Astrocyte of the cerebellum (primary cell): ENCODE data around the gene SPAM1.
"Not testable (repeated sequence)": the region's sequence is repeated elsewhere in the genome, so short reads cannot be mapped to it uniquely, and the experiment has no call there.

Source experiments
- DNase-seq: peaks from one replicate; pipeline ENCODE4 v3.0.0-alpha.2; 2011; ENCODE audit warnings: low read depth
- H3K4me3 ChIP-seq: 2 replicates; pipeline ENCODE4 v1.5.1; 2011; ENCODE audit warnings: mild to moderate bottlenecking, low read depth, low read length, moderate library complexity
- in situ Hi-C: cut with HindIII; loops from 2 replicates; pipeline ENCODE4 v1.10.0; 2017; ENCODE audit warnings: low sequenced_read_pairs
- TF ChIP-seq, protein P1 (sequence below): IDR thresholded peaks from 2 replicates; pipeline ENCODE4 v1.5.1; 2012; ENCODE audit warnings: low read length, low read depth, moderate library complexity, mild to moderate bottlenecking; ENCODE audit errors: missing control alignments

Gene SPAM1

DNA sequence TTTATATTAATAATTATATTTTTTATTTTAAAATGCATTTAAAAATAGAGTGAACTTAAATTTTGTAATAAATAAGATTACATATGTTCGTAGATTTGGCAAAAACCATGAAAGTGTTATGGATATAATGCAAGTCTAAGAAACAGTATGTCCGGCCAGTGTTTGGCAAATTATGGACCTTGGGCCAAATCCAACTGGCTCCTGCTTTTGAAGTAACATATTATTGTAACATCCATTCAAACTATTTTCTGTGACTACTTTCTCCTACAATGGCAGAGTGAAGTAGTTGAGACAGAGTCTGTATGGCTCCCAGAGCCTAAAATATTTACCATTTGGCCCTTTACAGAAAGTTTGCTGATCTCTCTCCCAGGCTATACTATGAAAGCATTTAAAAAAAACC lies 69.0 kb downstream of the SPAM1 start:
- H3K4me3 ChIP-seq, result no peak overlapping the region
- in situ Hi-C loops, result no loop called here
- TF ChIP-seq, protein P1, sequence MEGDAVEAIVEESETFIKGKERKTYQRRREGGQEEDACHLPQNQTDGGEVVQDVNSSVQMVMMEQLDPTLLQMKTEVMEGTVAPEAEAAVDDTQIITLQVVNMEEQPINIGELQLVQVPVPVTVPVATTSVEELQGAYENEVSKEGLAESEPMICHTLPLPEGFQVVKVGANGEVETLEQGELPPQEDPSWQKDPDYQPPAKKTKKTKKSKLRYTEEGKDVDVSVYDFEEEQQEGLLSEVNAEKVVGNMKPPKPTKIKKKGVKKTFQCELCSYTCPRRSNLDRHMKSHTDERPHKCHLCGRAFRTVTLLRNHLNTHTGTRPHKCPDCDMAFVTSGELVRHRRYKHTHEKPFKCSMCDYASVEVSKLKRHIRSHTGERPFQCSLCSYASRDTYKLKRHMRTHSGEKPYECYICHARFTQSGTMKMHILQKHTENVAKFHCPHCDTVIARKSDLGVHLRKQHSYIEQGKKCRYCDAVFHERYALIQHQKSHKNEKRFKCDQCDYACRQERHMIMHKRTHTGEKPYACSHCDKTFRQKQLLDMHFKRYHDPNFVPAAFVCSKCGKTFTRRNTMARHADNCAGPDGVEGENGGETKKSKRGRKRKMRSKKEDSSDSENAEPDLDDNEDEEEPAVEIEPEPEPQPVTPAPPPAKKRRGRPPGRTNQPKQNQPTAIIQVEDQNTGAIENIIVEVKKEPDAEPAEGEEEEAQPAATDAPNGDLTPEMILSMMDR, result no peak
- DNase-seq, result no peak

DNA sequence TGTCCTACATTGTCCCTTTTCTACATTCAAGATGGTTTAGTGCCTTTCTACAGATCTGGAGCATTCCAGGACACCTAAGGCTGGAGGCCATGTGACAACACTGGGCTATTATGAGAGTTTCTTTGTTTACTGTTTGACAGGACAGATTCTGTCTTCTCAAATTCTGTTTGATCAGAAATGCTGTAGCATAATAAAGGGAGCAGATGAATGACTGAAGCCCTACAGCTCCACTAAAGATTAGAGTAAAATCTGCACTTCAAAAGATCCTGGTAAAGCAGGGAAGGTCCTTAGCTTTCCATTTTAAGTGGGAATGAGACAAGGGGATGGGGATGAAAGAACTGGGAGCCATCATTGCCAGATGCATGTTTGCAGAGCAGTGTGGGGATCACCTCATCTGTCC lies 69.4 kb downstream of the SPAM1 start:
- TF ChIP-seq, protein P1, result no peak
- H3K4me3 ChIP-seq, result no peak overlapping the region
- DNase-seq, result no peak
- in situ Hi-C loops, result no loop called here

DNA sequence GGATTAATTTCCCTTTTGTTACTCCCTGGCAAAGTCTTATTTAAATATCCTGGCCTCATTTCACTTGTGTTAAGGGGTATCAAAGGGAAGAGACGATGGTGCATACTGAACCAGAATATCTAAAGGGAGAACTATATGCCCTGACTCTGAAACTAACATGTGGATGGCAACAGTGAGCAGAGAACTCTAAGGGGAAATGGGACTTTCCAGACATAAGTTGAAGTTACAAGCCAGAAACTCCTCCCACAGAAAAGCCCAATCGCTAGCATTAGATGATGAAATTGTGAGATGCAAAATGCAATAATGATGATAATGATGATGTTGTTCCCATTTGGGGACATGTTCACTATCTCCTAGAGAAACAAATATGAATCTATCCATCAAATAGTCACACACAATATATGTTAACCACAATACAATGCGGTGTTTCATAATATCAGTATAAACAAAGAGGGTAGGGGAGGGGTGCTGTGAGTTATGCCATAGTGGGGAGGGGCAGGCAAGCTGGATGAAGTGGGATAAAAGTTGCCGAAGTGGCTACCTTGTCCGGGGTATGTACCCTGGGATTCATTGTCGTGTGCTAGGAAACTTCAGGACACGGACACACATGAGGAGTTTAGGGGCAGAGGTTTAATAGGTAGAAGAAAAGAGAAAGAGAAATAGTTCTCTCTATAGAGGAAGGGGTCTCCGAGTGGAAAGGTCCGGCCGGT lies 70.7 kb downstream of the SPAM1 start:
- DNase-seq, result no peak
- no peak overlapping the region for H3K4me3 ChIP-seq
- in situ Hi-C loops, result no loop called here
- TF ChIP-seq, protein P1, result no peak

DNA sequence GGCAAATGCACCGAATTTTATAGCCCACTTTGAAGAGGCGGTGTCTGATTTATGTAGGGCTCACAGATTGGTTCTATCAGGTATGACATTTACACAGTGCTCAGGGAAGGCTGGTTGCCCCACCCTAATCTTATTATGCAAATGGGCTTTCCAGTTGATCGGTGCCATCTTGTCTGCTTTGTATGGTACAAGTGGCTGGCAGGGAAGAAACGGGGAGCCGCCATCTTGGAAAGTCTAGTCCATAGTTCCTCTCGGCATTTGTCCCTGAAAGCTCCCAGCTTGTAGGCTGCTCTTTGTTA lies 71.2 kb downstream of the SPAM1 start:
- TF ChIP-seq, protein P1, result no peak
- in situ Hi-C loops, result no loop called here
- no peak for DNase-seq
- H3K4me3 ChIP-seq, result no peak overlapping the region

DNA sequence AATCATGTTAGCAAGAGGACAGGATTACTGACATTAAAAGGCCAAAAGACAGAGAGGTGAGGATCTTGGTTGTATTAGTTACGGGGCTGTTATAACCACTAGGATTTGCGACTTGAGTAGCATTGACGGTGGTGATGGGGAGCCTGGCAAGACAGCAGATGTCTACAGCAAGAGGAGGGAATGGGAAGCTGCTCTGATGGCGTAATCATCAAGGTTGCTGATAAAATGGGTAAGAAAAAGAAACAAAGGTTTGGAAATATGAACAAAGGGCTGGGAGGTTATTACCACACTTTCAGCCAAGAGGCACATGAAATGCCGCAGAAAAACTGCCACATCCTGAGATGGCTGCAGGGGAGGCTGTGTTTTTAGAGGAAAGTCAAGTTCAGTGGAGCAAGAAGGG lies 73.9 kb downstream of the SPAM1 start:
- DNase-seq, result no peak
- in situ Hi-C loops, result no loop called here
- TF ChIP-seq, protein P1, result no peak
- H3K4me3 ChIP-seq, result no peak overlapping the region

DNA sequence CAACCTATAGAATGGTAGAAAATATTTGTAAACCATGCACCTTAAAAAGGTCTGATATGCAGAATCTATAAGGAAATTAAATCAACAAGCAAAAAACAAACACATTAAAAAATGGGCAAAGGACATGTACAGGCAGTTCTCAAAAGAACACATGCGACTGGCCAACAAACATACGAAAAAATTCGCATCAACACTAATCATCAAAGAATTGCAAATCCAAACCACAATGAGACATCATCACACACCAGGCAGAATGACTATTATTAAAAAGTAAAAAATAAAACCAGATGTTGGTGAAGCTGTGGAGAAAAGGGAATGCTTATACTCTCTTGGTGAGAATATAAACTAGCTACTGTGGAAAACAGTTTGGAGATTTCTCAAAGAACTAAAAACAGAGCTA lies 74.7 kb downstream of the SPAM1 start:
- in situ Hi-C loops, result loop anchor here (10.0 kb wide), 1 partner anchor 95 kb away; no protein-coding TSS in a partner anchor
- no peak overlapping the region for H3K4me3 ChIP-seq
- no peak for DNase-seq
- TF ChIP-seq, protein P1, result no peak

DNA sequence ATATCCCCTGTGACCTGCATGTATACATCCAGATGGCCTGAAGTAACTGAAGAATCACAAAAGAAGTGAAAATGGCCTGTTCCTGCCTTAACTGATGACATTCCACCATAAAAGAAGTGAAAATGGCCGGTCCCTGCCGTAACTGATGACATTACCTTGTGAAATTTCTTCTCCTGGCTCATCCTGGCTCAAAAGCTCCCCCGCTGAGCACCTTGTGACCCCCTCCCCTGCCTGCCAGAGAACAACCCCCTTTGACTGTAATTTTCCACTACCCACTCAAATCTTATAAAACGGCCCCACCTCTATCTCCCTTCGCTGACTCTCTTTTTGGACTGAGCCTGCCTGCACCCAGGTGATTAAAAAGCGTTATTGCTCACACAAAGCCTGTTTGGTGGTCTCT lies 83.3 kb downstream of the SPAM1 start:
- in situ Hi-C loops, result loop anchor here (10.0 kb wide), 1 partner anchor 87 kb away; no protein-coding TSS in a partner anchor
- not testable (repeated sequence) for DNase-seq, H3K4me3 ChIP-seq
